Caco-2 (cell line): ENCODE data around the gene LRP5. TPM values are rescaled to one million over a fixed set of nuclear protein-coding genes. Genes with fewer than 3 reads are reported as not detected.
A peak's percentile ranks its signal among the peaks of the same experiment; 100 is the strongest.

ENCODE experiments used
- BruUV-seq: library from RNA; stranded (reverse); fragments of 400-500 nt; replicated peaks from 2 replicates; lab custom pipeline; 2021; lab: Mats Ljungman, UMichigan
- CTCF ChIA-PET: fragments of 300-600 bp; sonication (Branson Sonifier 250); formaldehyde crosslinking; loops from one replicate; lab custom pipeline; 2022; ENCODE audit warnings: antibody characterized with exemption; lab: Charles Lee
- POLR2A ChIA-PET: fragments of 300-600 bp; sonication (Branson Sonifier 250); formaldehyde crosslinking; loops from one replicate; lab custom pipeline; 2022; ENCODE audit warnings: antibody characterized with exemption; lab: Charles Lee
- DNase-seq, 2 experiments: peaks; one replicate each; pipeline versions ENCODE4 v3.0.0 to v3.0.0-alpha.2; 2020 to 2022
- H3K27me3 ChIP-seq: replicated peaks from 2 replicates; pipeline ENCODE4 v1.6.0; 2011; ENCODE audit warnings: low read length; ENCODE audit not compliant: control insufficient read depth, insufficient read depth
- H3K36me3 ChIP-seq: 2 replicates; pipeline ENCODE4 v1.5.1; 2011; ENCODE audit warnings: low read length; ENCODE audit not compliant: control insufficient read depth, insufficient read depth
- H3K4me1 ChIP-seq: fragments of 250-450 bp; sonication (Bioruptor Pico); 2 replicates; pipeline ENCODE4 v1.5.1; 2020; ENCODE audit warnings: mild to moderate bottlenecking
- H3K4me3 ChIP-seq: 2 replicates; pipeline ENCODE4 v1.5.1; 2011; ENCODE audit warnings: low read depth, mild to moderate bottlenecking, control low read depth, low read length
- H3K9me3 ChIP-seq: fragments of 250-450 bp; sonication (Bioruptor Pico); 2 replicates; pipeline ENCODE4 v1.5.1; 2020; ENCODE audit warnings: mild to moderate bottlenecking, moderate library complexity
- H3K27ac Mint-ChIP-seq: one replicate; pipeline ENCODE4 v1.8.0; 2022; ENCODE audit warnings: mixed read lengths; ENCODE audit not compliant: unreplicated experiment
- H3K27me3 Mint-ChIP-seq: one replicate; pipeline ENCODE4 v1.8.0; 2022; ENCODE audit warnings: mixed read lengths; ENCODE audit not compliant: insufficient read depth, unreplicated experiment
- H3K36me3 Mint-ChIP-seq: one replicate; pipeline ENCODE4 v1.8.0; 2022; ENCODE audit warnings: mild to moderate bottlenecking, mixed read lengths; ENCODE audit not compliant: insufficient read depth, unreplicated experiment
- H3K4me1 Mint-ChIP-seq: one replicate; pipeline ENCODE4 v1.8.0; 2022; ENCODE audit warnings: low read depth, mixed read lengths; ENCODE audit not compliant: unreplicated experiment
- H3K4me3 Mint-ChIP-seq: one replicate; pipeline ENCODE4 v1.8.0; 2022; ENCODE audit warnings: mild to moderate bottlenecking, moderate library complexity, mixed read lengths; ENCODE audit not compliant: unreplicated experiment
- H3K9me3 Mint-ChIP-seq: one replicate; pipeline ENCODE4 v1.8.0; 2022; ENCODE audit warnings: mixed read lengths; ENCODE audit not compliant: unreplicated experiment
- intact Hi-C: fragments of 100-400 bp; cut with micrococcal nuclease; formaldehyde crosslinking; loops from one replicate; pipeline ENCODE4 v1.10.0; 2022; ENCODE audit not compliant: unreplicated experiment
- total RNA-seq: library from RNA; stranded (reverse); gene quantifications from 2 replicates; pipeline ENCODE4 v1.2.3, GENCODE V29; 2022
- TF ChIP-seq, protein P1 (sequence below), 2 experiments: fragments of 200-600 bp in 1 of 2; IDR thresholded peaks; 1 replicate in 1 of 2; 2 replicates in 1 of 2; pipeline versions ENCODE4 v1.5.1 to v1.8.0; 2011 to 2022; ENCODE audit warnings: antibody characterized with exemption in 1 of 2, control low read depth in 1 of 2, inconsistent platforms in 1 of 2, low read depth in 1 of 2, low read length in 1 of 2, mild to moderate bottlenecking in 1 of 2, moderate library complexity in 1 of 2; ENCODE audit not compliant: insufficient read depth in 1 of 2, severe bottlenecking in 1 of 2, unreplicated experiment in 1 of 2

The LRP5 gene
- total RNA-seq, 1 experiment from 2014 or later: 94.3 TPM

DNA sequence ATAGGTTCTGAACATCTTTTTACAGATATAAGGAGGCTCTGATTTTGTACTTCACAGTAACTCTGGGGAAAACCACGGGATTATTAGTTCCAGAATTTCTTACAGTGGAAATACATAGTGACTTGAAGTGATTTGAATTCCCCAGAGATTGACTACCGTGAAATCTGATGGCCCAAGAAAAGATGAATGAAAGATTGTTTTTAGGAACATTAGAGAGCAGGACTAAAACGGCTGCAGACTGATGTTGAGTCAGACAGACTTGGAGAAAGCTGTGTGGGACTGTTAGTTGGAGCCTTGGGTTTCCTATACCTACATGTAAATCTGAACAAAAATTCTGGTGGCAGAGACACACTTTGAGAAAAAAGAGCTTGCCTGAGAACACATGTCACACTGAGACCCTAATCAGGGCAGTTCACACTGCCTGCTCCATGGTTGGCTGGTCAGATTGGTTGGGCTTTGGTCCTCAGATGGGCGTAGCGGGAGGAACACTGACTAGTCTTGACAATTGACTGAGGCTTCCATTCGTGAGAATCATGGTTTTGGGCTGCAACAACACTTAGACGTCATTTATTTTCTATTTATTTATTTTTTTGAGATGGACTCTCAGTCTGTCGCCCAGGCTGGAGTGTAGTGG, 154.9 kb downstream of the LRP5 start:
- BruUV-seq: no TSS peak
- Mint-ChIP-seq H3K36me3 (peaks cover 85% of the 10 kb centered on the region), H3K27ac (no peak overlapping the region), H3K4me3 (peak overlapping the region; percentile 25), H3K27me3 (no peaks in the 10 kb centered on the region), H3K4me1 (peaks cover 68% of the 10 kb centered on the region), H3K9me3 (peaks cover 13% of the 10 kb centered on the region)
- intact Hi-C loops: no loop called here
- Histone ChIP-seq H3K36me3 (peaks cover 12% of the 10 kb centered on the region), H3K9me3 (no peaks in the 10 kb centered on the region), H3K4me3 (no peak overlapping the region), H3K27me3 (no peaks in the 10 kb centered on the region), H3K4me1 (peaks cover 28% of the 10 kb centered on the region)
- CTCF ChIA-PET: no interaction called here
- POLR2A ChIA-PET: no interaction called here
- DNase-seq: no peak
- TF ChIP-seq, protein P1, sequence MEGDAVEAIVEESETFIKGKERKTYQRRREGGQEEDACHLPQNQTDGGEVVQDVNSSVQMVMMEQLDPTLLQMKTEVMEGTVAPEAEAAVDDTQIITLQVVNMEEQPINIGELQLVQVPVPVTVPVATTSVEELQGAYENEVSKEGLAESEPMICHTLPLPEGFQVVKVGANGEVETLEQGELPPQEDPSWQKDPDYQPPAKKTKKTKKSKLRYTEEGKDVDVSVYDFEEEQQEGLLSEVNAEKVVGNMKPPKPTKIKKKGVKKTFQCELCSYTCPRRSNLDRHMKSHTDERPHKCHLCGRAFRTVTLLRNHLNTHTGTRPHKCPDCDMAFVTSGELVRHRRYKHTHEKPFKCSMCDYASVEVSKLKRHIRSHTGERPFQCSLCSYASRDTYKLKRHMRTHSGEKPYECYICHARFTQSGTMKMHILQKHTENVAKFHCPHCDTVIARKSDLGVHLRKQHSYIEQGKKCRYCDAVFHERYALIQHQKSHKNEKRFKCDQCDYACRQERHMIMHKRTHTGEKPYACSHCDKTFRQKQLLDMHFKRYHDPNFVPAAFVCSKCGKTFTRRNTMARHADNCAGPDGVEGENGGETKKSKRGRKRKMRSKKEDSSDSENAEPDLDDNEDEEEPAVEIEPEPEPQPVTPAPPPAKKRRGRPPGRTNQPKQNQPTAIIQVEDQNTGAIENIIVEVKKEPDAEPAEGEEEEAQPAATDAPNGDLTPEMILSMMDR (IDR thresholded peaks at IDR 0.05; ENCODE audit: insufficient read depth in 1 of 2, low read depth in 1 of 2, low read length in 1 of 2, severe bottlenecking in 1 of 2, unreplicated experiment in 1 of 2): no peak

DNA sequence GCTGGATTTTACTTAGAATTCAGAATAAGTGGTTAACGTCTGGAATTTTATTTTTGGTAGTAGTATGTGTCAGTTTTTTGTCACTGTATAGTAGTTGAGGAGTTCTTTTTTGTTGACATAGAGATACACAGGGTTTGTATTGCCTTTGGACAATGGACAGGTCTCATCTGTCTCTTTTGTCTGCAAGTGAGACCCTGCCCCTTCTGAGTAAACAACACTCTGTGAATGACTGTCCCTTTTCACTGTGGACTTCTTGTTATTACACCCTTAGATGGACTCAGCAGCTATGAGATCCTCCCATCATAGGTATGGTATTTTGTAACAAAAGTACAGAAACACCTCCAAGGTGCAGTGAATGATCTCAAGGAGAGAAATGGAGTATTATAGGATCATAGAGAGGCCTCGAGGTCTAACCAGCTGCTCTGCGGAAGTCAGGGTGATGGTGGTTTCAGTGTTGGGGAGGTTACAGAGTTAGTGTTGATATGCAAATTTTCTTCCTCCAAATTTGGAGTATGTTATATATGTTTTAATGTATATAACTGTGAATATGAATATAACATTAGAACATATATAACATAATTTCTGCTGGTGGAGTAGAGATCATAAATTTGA, 155.9 kb downstream of the LRP5 start:
- Mint-ChIP-seq H3K36me3 (peaks cover 88% of the 10 kb centered on the region), H3K4me1 (peaks cover 60% of the 10 kb centered on the region), H3K27ac (peak overlapping the region; percentile 17), H3K9me3 (peaks cover 13% of the 10 kb centered on the region), H3K27me3 (no peaks in the 10 kb centered on the region), H3K4me3 (peak overlapping the region; percentile 2)
- Histone ChIP-seq H3K9me3 (no peaks in the 10 kb centered on the region), H3K4me3 (no peak overlapping the region), H3K27me3 (no peaks in the 10 kb centered on the region), H3K36me3 (peaks cover 10% of the 10 kb centered on the region; the same call in 1 of the 2 replicates), H3K4me1 (peaks cover 23% of the 10 kb centered on the region)
- TF ChIP-seq, protein P1 (IDR thresholded peaks at IDR 0.05; ENCODE audit: insufficient read depth in 1 of 2, low read depth in 1 of 2, low read length in 1 of 2, severe bottlenecking in 1 of 2, unreplicated experiment in 1 of 2): no peak
- DNase-seq: no peak
- ChIA-PET POLR2A (no interaction called here), CTCF (no interaction called here)
- intact Hi-C loops: no loop called here
- no TSS peak for BruUV-seq

DNA sequence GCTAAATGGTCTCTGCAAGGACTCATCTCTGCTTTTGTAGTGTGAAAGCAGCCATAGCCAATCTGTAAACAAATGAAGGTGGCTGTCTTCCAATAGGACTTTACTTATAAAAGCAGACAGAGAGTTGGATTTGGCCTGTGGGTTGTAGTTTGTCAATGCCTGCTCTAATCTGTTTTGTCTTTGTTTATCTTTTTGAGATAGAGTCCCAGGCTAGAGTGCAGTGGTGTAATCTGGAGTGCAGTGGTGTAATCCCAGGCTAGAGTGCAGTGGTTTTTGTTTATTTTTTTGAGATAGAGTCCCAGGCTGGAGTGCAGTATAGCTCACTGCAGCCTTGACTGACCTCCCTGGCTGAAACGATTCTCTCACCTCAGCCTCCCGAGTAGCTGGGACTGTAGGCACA, 156.7 kb downstream of the LRP5 start:
- H3K27ac Mint-ChIP-seq: no peak overlapping the region
- peaks cover 10% of the 10 kb centered on the region; the same call in 1 of the 2 replicates for H3K36me3 ChIP-seq
- H3K4me1 ChIP-seq: peaks cover 23% of the 10 kb centered on the region
- CTCF ChIA-PET: no interaction called here
- H3K4me1 Mint-ChIP-seq: peaks cover 55% of the 10 kb centered on the region
- H3K36me3 Mint-ChIP-seq: peaks cover 95% of the 10 kb centered on the region
- BruUV-seq: no TSS peak
- POLR2A ChIA-PET: no interaction called here
- no peak overlapping the region for H3K4me3 Mint-ChIP-seq
- no peaks in the 10 kb centered on the region for H3K9me3 ChIP-seq
- DNase-seq: no peak
- intact Hi-C loops: no loop called here
- no peaks in the 10 kb centered on the region for H3K27me3 ChIP-seq
- H3K9me3 Mint-ChIP-seq: peaks cover 13% of the 10 kb centered on the region
- no peak overlapping the region for H3K4me3 ChIP-seq
- TF ChIP-seq, protein P1 (IDR thresholded peaks at IDR 0.05; ENCODE audit: insufficient read depth in 1 of 2, low read depth in 1 of 2, low read length in 1 of 2, severe bottlenecking in 1 of 2, unreplicated experiment in 1 of 2): no peak
- no peaks in the 10 kb centered on the region for H3K27me3 Mint-ChIP-seq
